GM19351 (cell line): Measurements from ENCODE around the gene KCNV2.

ENCODE experiments used
- ATAC-seq: cut with Tn5 transposase; IDR thresholded peaks from one replicate; pipeline ENCODE4 v1.9.1; 2021; ENCODE audit warnings: mild to moderate bottlenecking, moderate library complexity; ENCODE audit not compliant: unreplicated experiment

The KCNV2 gene

GRCh38 chr9:2758162-2758897, 41.0 kb downstream of the KCNV2 start:
- ATAC-seq, result no peak

DNA sequence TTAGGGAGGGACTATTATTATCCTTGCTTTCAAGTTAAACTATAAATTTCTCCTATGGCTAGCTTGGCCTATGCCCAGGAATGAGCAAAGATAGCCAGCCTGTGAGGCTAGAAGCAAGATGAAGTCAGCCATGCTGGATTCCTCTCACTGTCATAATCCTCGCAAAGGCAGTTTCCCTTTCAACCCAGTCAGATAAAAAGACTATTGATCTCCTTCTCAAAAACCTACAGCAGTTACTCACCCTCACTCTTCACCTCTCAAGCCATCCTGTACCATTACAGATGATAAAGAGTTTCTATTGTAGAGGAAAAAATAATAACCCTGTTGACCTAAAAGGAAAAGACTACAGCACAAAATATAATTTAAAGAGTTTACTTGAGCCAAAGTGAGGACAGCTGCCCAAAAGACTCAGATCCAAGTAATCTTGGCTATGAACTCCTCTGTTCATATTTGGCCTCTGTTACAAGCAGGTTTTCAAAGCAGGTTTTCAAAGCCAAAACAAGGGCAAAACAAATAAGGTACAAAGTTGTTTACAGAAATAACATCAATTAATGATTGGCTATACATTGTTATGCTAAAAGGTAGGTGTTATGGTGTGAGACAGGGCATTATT, 41.7 kb downstream of the KCNV2 start:
- no peak for ATAC-seq

DNA sequence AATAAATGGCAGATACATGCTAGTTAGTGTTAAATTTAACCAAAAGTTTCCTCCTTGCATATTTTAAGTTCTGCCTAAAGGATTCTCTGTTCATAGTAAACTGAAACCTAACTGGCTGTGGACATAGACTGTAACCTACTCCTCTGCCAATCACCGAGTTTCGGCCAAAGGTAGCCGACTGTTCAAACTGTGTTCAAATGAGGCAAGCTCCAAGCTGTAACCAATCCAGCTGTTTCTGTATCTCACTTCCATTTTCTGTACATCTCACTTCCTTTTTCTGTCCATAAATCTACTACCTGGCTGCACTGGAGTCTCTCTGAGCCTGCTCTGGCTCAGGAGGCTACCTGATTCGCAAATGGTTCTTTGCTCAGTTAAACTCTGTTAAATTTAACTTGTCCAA, 44.1 kb downstream of the KCNV2 start:
- peak; percentile 49 for ATAC-seq

DNA sequence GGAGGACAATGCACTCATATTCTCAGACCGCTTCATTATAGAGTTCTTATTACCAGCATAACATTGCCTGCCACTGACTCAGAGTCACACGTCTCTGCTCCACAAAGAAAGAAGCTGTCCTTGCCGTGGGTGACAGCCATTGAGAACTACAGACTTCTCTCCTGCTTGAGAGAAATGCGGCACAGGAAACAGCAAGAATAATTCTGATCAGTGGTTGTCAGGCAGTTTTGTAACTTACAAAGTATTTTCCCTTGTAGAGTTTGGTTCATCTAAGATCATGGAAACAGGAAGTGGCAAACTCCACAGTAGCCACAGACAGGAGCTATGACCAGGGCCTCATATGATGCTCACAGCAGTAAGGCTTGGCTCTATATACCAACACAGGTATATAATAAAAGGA, 47.0 kb downstream of the KCNV2 start:
- ATAC-seq, result peak; percentile 60

DNA sequence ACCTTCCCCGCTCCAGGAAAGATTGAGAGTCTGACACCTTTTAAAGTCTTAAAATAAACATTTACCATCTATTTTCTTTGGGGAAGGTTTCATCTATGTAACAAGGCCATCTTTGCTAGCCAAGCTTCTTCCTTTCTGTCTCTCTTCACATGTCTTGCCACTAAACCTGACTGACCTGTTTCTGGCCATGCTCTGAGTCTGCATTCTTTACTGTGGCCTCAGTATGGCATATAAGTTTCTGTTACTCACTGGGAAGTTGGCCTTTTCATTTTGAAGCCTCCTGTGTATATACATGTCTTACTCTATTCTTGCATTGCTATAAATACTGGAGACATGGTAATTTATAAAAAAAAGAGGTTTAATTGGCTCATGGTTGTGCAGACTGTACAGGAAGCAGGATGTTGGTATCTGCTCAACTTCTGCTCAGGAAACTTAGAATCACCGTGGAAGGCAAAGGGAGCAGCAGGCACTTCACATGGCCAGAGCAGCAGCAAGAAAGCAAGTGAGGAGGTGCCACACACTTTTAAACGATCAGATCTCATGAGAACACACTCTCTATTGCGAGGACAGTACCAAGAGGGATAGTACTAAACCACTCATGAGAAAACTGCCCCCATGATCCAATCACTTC, 48.1 kb downstream of the KCNV2 start:
- ATAC-seq, result no peak

- no peak for ATAC-seq
Observed at GRCh38 chr9:2767800-2768677, 50.7 kb downstream of the KCNV2 start.

DNA sequence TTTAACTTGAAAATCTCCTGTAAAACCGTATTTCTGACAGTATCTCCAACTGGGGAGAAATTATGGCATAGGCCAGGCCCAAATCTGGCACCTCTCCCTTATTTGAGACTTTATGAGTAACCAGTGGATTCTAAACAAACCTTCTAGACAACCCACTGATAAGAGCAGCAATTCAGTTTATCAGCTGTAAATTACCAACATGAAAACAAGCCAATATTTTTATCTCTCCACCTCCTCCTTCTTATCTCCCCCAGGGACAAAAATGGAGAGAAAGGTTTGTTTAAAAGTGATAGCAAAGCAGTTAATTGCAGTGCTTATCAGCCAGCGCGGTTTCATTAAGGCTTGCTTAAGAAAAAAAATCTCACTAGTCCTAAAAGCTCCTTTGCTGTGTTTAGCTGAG, 53.8 kb downstream of the KCNV2 start:
- ATAC-seq, result no peak

DNA sequence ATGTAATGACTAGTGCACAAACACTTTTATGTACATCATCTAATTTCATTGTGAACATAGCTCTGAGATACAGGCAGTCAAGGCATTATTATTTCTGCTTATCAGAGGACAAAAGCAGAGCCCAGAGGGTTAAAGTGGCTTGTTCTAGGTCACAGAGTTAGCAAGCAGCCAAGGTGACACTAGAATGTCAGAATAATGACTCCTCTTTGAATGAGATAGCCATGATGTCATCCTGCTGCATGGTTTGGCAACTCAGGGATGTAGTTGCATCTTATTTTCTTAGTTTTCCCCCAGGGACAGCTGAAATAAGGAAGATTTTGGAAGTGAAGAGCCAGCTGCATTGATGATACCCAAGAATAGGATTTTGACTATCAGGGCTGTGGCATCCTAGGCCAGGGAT, 54.4 kb downstream of the KCNV2 start:
- ATAC-seq, result no peak

- no peak for ATAC-seq
Observed at GRCh38 chr9:2777454-2777853, 60.1 kb downstream of the KCNV2 start.

- no peak for ATAC-seq
Observed at GRCh38 chr9:2778816-2779215, 61.5 kb downstream of the KCNV2 start.
